Stimulated activated naive CD8-positive, alpha-beta T cell treated with anti-CD3 and anti-CD28 coated beads, Interleukin-15, amount 100 ng/mL, for 72 hours (primary cell): ENCODE data around the gene ZFP37.

ENCODE experiments used
- ATAC-seq: fragments of 150-1000 bp; cut with Tn5 transposase; 2 replicates; pipeline ENCODE4 v1.10.0; 2021; ENCODE audit warnings: mild to moderate bottlenecking, moderate library complexity
- DNase-seq, 2 donors: peaks; one replicate each; pipeline ENCODE4 v3.0.0; 2021 to 2022
- H3K27ac Mint-ChIP-seq, 2 donors: one replicate each; pipeline ENCODE4 v1.8.0; 2022; ENCODE audit warnings: mild to moderate bottlenecking in 2 of 2, mixed read lengths in 2 of 2, moderate library complexity in 2 of 2
- H3K27me3 Mint-ChIP-seq: one replicate; pipeline ENCODE4 v1.8.0; 2022; ENCODE audit warnings: mixed read lengths
- H3K4me1 Mint-ChIP-seq: one replicate; pipeline ENCODE4 v1.8.0; 2022; ENCODE audit warnings: mild to moderate bottlenecking, mixed read lengths
- H3K4me3 Mint-ChIP-seq, 2 donors: one replicate each; pipeline ENCODE4 v1.8.0; 2022; ENCODE audit warnings: mild to moderate bottlenecking in 2 of 2, mixed read lengths in 2 of 2, moderate library complexity in 1 of 2
- H3K9me3 Mint-ChIP-seq, 2 donors: one replicate each; pipeline ENCODE4 v1.8.0; 2022; ENCODE audit warnings: mixed read lengths in 2 of 2

The ZFP37 gene

GRCh38 chr9:113012492-113012891 lies 44.0 kb downstream of the ZFP37 start:
- H3K27ac Mint-ChIP-seq, result no peak overlapping the region
- H3K9me3 Mint-ChIP-seq, result peaks cover 20 to 28% of the 10 kb centered on the region in 2 donors
- no peak for DNase-seq
- ATAC-seq, result no peak
- peaks cover 11% of the 10 kb centered on the region for H3K27me3 Mint-ChIP-seq
- H3K4me3 Mint-ChIP-seq, result peak overlapping the region; percentile 14 to 81
- peaks cover 10% of the 10 kb centered on the region for H3K4me1 Mint-ChIP-seq

GRCh38 chr9:113011911-113012381 lies 44.6 kb downstream of the ZFP37 start, which contains the start of gene ZNF883:
Gene ZNF883 (minus strand): TSS chr9:113012192.
- DNase-seq, result peak; percentile 24 to 42
- ATAC-seq, result peak; percentile 71

GRCh38 chr9:113005777-113006176 lies 50.7 kb downstream of the ZFP37 start:
- Mint-ChIP-seq H3K9me3 (peaks cover 35 to 51% of the 10 kb centered on the region in 2 donors), H3K27ac (no peak overlapping the region), H3K4me3 (no peak overlapping the region), H3K4me1 (no peaks in the 10 kb centered on the region), H3K27me3 (no peaks in the 10 kb centered on the region)
- ATAC-seq, result no peak
- DNase-seq, result no peak

More at GRCh38 chr9:113011911-113012381, 44.6 kb downstream of the ZFP37 start, which contains the start of gene ZNF883:
- Mint-ChIP-seq H3K9me3 (peaks cover 18 to 24% of the 10 kb centered on the region in 2 donors), H3K27me3 (peaks cover 11% of the 10 kb centered on the region), H3K4me1 (peaks cover 10% of the 10 kb centered on the region), H3K27ac (peak within 1 kb of the TSS in 1 of 2 donors; percentile 10), H3K4me3 (peak within 1 kb of the TSS; percentile 81 to 87)

- Mint-ChIP-seq H3K4me3 (no peak overlapping the region), H3K27me3 (no peaks in the 10 kb centered on the region), H3K4me1 (no peaks in the 10 kb centered on the region), H3K9me3 (peaks cover 53 to 67% of the 10 kb centered on the region in 2 donors), H3K27ac (no peak overlapping the region)
- DNase-seq (no peak), ATAC-seq (no peak)
These were observed 59.1 kb downstream of the ZFP37 start for GRCh38 chr9:112997236-112997941.
